Right lobe of liver (tissue), 6 donors: ENCODE data around the gene KCNH1. TPM values are rescaled to one million over a fixed set of nuclear protein-coding genes. Genes with fewer than 3 reads are reported as not detected.
A peak's percentile ranks its signal among the peaks of the same experiment; 100 is the strongest.

Source experiments
- ATAC-seq, 4 donors: fragments of 200-7000 bp; cut with Tn5 transposase; one replicate each; pipeline ENCODE4 v1.9.1; 2020; ENCODE audit warnings: mild to moderate bottlenecking in 4 of 4, moderate library complexity in 4 of 4
- DNase-seq, 3 donors: peaks; one replicate each; pipeline ENCODE4 v3.0.0-alpha.2; 2020
- H3K27ac ChIP-seq, 3 donors: fragments of 200-600 bp; one replicate each; pipeline ENCODE4 v1.8.0; 2022
- H3K27me3 ChIP-seq, 2 donors: fragments of 200-600 bp; one replicate each; pipeline ENCODE4 v1.8.0; 2022
- H3K36me3 ChIP-seq, 4 donors: fragments of 200-600 bp; sonication (generic) in 1 of 4; one replicate each; pipeline versions ENCODE4 v1.5.1 to v1.8.0; 2017 to 2022; ENCODE audit warnings: control low read depth in 1 of 4
- H3K4me1 ChIP-seq, 4 donors: fragments of 200-600 bp; sonication (generic) in 1 of 4; one replicate each; pipeline versions ENCODE4 v1.5.1 to v1.8.0; 2017 to 2022; ENCODE audit warnings: control low read depth in 1 of 4
- H3K4me3 ChIP-seq, 3 donors: fragments of 200-600 bp; one replicate each; pipeline ENCODE4 v1.8.0; 2022
- H3K9me3 ChIP-seq, 4 donors: fragments of 200-600 bp; sonication (generic) in 1 of 4; one replicate each; pipeline versions ENCODE4 v1.5.1 to v1.8.0; 2017 to 2022; ENCODE audit warnings: control low read depth in 1 of 4
- CTCF ChIP-seq, 4 donors: fragments of 200-600 bp in 3 of 4; fragments of 450-650 bp in 1 of 4; IDR thresholded peaks; one replicate each; pipeline versions ENCODE4 v1.5.1 to v1.8.0; 2016 to 2022; ENCODE audit warnings: antibody characterized with exemption in 4 of 4, mild to moderate bottlenecking in 2 of 4
- POLR2A ChIP-seq: fragments of 450-650 bp; IDR thresholded peaks from one replicate; pipeline ENCODE4 v1.6.1; 2017; ENCODE audit warnings: antibody characterized with exemption, mild to moderate bottlenecking
- WGBS: methylation state at CpG from one replicate; pipeline ENCODE4 v1.1.6; 2018; ENCODE audit warnings: low coverage, low lambda C conversion rate; ENCODE audit not compliant: insufficient coverage; ENCODE audit errors: missing lambda C conversion rate; 5-methylcytosine and 5-hydroxymethylcytosine counted together
- intact Hi-C, 2 donors: fragments of 100-400 bp; cut with DNase I; formaldehyde crosslinking; loops; one replicate each; pipeline versions ENCODE4 v1.11.2 to v1.14.1; 2022
- total RNA-seq, 6 experiments: library from RNA; depleted of rRNA in 2 of 6; stranded (reverse); fragments of >200 nt in 2 of 6; fragmentation: NEBNext Ultra II Directional in 3 of 6; extraction: Animal tissue kit (Norgen Biotek cat#: 25700) in 3 of 6; gene quantifications; one replicate each; pipeline versions ENCODE4 v1.1.0 to v1.2.4, GENCODE V29; 2016 to 2023
- donor health status: DM: no; HTN: yes; CAD: no.
- donor health status: DM: no; HTN: no; CAD: no.
- donor health status: DM: no; HTN: no; CAD: no.
- donor health status: DM: no; HTN: yes; CAD: no.
- donor health status: DM: no; HTN: yes; CAD: no.

The KCNH1 gene
- total RNA-seq, 6 experiments from 2014 or later, result not detected

- Histone ChIP-seq H3K27ac (no peak overlapping the region), H3K36me3 (no peaks in the 10 kb centered on the region), H3K27me3 (no peaks in the 10 kb centered on the region), H3K4me1 (peaks cover 0 to 10% (median 0%) of the 10 kb centered on the region in 4 donors), H3K4me3 (no peak overlapping the region), H3K9me3 (no peaks in the 10 kb centered on the region)
- ATAC-seq (no peak), DNase-seq (no peak)
- intact Hi-C loops, result no loop called here
- WGBS, result 83% methylated on average over 4 of the region's 4 CpGs
- TF ChIP-seq POLR2A (no peak), CTCF (IDR thresholded peaks at IDR 0.05) (no peak)
Measured at GRCh38 chr1:210916548-210916947, 217.4 kb downstream of the KCNH1 start.

GRCh38 chr1:210915890-210916507 is 217.9 kb downstream of the KCNH1 start:
- intact Hi-C loops, result no loop called here
- Histone ChIP-seq H3K9me3 (no peaks in the 10 kb centered on the region), H3K27ac (no peak overlapping the region), H3K36me3 (no peaks in the 10 kb centered on the region), H3K4me1 (peaks cover 0 to 8% (median under 1%) of the 10 kb centered on the region in 4 donors), H3K4me3 (no peak overlapping the region), H3K27me3 (no peaks in the 10 kb centered on the region)
- TF ChIP-seq POLR2A (no peak), CTCF (IDR thresholded peaks at IDR 0.05) (no peak)
- no peak for DNase-seq
- WGBS, result 26% methylated on average over 6 of the region's 6 CpGs
- ATAC-seq, result peak in 3 of 4 donors; percentile 49 to 82 (median 70)

- Histone ChIP-seq H3K4me3 (no peak overlapping the region), H3K27me3 (no peaks in the 10 kb centered on the region), H3K4me1 (peaks cover 0 to 32% (median 14%) of the 10 kb centered on the region in 4 donors), H3K27ac (no peak overlapping the region), H3K36me3 (no peaks in the 10 kb centered on the region), H3K9me3 (no peaks in the 10 kb centered on the region)
- intact Hi-C loops, result no loop called here
- TF ChIP-seq CTCF (IDR thresholded peaks at IDR 0.05), result no peak
- TF ChIP-seq POLR2A, result no peak
- DNase-seq (no peak), ATAC-seq (no peak)
- WGBS, result 63% methylated on average over 2 of the region's 2 CpGs
Measured at GRCh38 chr1:210912752-210913151, 221.2 kb downstream of the KCNH1 start.

- peak overlapping the region in 2 of 3 donors; percentile 71 to 78 for H3K27ac ChIP-seq
- ATAC-seq (peak; percentile 73 to 82 (median 78)), DNase-seq (peak in 2 of 3 donors; percentile 51 to 52)
- H3K36me3 ChIP-seq, result no peaks in the 10 kb centered on the region
- H3K27me3 ChIP-seq, result no peaks in the 10 kb centered on the region
- 10% methylated on average over 2 of the region's 2 CpGs for WGBS
- no peak for TF ChIP-seq POLR2A
- TF ChIP-seq CTCF (IDR thresholded peaks at IDR 0.05), result no peak
- H3K4me1 ChIP-seq, result peaks cover 0 to 32% (median 14%) of the 10 kb centered on the region in 4 donors
- no peaks in the 10 kb centered on the region for H3K9me3 ChIP-seq
- intact Hi-C loops, result no loop called here
- no peak overlapping the region for H3K4me3 ChIP-seq
Measured at GRCh38 chr1:210910020-210910575, 223.8 kb downstream of the KCNH1 start.
